SW480 (cell line): ENCODE data around the gene LDLRAD4.

Experiments
- DNase-seq: peaks from one replicate; pipeline ENCODE4 v3.0.0-alpha.2; 2016; ENCODE audit warnings: low spot score

The LDLRAD4 gene

GRCh38 chr18:13617826-13618515 is 399.4 kb downstream of the LDLRAD4 start:
- no peak for DNase-seq

DNA sequence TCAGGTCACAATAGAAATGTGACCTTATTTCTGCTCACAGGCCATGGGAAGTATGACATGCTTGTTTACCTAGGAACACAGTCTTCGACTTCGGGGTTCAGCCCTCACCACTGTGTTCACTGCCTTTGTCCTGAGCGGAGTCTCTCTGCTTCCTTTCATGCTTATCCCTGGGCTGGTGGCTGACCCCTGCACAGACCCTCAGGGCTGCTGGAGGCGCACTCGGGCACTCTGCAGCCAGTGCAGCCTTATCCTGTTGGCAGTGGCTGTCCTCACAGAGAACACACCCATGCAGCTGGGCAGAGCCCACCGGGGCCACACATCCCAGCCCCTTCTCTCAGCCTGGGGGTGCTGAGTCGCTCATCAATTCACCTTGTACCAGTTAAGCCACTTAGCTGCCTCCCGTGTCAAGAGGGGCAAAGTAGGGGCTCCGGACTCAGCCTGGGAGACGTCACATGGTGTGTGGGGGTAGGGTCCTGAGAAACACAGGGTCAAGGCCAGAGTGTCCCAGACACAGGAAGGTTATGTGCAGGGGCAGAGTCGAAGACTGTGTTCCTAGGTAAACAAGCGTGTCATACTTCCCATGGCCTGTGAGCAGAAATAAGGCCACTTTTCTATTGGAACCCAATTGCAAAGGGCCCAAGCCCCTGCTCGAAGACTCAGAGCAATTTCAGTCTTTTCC is 400.3 kb downstream of the LDLRAD4 start:
- DNase-seq = no peak

GRCh38 chr18:13619505-13620205 is 401.1 kb downstream of the LDLRAD4 start:
- DNase-seq = no peak

DNA sequence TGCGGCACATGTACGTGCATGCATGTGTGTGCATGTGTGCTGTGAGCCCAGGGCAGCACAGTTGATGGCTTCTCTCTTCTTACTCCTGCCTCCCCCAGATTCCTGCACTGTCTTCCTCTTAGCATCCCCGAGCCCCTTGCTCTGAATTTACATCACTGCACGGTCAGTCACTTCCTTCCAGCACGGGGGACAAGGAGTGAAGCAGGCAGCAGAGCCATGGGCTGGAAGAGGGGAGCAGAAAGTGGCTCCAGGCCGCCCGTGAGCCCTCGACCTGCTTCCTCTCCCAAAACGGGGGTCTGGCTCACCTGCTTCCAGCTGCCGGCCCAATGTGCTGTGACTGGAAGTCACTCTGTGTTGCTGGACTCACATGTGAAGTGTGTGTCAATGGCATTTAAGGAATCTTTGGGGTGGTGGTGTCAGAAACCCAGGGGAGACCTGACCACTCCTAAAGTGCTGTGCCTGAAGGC is 401.7 kb downstream of the LDLRAD4 start:
- no peak for DNase-seq

DNA sequence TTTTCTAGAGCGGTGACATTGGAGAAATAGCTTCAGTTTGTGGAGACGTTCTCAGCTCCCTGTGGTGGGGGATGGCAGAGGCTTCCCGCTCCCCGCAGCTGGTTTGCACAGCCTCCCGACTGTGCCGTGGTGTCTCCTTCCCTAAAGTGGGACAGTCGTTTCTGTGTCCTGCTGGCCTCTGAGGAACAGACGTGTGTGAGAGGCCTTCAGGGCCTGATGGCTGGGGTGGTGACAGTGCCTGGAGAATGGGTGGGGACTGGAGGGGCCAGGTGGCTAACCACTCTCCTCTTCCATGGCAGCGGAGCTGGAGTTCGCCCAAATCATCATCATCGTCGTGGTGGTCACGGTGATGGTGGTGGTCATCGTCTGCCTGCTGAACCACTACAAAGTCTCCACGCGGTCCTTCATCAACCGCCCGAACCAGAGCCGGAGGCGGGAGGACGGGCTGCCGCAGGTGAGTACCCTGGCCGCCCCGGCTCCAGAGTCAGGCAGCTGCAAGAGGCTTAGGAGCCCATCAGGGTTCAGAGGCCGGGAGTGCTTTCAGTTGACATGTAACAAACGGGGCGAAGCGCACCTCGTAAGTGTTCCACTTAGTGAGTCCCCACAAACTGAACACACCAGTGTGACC is 402.4 kb downstream of the LDLRAD4 start:
- DNase-seq = no peak

DNA sequence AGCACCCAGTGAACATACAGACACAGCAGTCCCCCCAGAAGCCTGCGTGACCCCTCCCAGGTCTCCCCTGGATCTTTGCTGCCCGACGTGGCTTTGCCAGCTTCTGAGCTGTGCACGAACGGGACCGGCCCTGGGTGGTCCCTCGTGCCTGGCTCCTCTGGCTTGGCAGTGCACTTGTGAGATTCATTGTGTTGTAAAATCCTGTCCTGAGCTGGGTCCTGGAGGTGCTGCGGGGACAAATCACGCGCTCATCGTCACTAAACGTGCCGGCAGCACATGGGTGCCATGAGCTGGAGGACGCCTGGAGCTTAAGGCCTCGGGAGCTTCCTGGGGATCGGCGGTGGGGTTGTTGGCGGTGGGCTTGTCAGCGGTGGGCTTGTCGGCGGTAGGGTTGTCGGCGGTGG is 402.9 kb downstream of the LDLRAD4 start:
- no peak for DNase-seq

GRCh38 chr18:13621886-13622619 is 403.5 kb downstream of the LDLRAD4 start:
- DNase-seq = no peak

DNA sequence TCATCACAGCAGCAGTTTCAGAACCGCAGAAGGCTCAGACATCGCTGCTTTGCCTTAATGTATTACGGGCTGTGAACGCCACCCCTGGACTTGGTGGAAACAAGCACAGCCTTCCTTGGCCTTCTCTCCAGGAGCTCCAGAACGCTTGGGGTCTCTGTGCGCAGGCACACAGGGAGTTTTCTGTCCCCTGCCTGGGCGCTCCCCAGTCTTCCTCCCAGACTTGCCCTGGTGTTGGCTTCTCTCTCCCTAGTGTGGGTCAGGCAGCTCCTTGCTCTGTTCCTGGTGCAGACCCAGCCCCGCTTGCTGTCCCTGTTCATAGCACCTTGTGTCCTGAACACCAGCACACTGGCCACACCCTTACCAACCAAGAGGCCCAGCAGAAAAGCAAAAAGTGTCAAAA is 404.2 kb downstream of the LDLRAD4 start:
- DNase-seq = no peak

GRCh38 chr18:13623348-13623747 is 404.8 kb downstream of the LDLRAD4 start:
- no peak for DNase-seq

DNA sequence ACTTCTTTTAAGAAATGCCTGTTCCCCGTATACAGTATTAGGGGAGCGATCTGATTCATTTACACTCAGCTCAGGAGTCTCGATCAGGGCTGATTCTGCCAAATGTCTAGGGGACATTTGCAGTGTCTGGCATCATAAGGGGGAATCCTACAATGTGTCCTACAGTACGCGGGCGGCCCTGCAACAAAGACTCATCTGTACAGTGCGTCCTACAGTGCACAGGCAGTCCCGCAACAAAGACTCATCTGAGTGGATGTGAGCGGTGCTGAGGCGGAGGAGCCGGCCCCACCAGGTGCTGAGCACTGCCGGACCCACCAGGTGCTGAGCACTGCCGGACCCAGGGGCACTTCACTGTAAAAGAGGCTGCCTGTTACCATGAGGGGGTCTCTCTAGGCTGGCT is 405.3 kb downstream of the LDLRAD4 start:
- no peak for DNase-seq

GRCh38 chr18:13624563-13625237 is 406.1 kb downstream of the LDLRAD4 start:
- no peak for DNase-seq

- no peak for DNase-seq
Measured at GRCh38 chr18:13625355-13625754, 406.8 kb downstream of the LDLRAD4 start.

GRCh38 chr18:13625843-13626543 is 407.4 kb downstream of the LDLRAD4 start:
- DNase-seq = no peak

GRCh38 chr18:13626544-13626908 is 408.0 kb downstream of the LDLRAD4 start:
- DNase-seq = no peak

DNA sequence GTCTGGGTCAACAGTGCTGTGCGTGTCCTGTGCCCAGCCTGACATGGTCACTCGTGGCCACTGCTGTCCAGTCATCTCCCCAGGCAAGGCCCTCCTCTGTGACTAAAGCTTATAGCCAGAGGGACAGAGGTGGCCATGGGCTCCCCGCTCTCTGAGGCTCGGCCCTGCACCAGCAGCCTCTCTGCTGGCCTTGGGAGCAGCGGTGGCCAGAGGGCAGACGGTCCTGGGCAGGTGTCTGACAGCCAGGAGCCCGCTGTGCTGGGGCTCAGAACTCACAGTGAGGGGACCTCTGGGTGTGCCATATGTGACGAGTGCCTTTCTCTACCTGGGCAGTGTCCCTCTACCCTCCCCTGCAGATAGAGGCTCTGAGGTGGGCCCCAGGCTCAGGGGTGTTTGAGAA is 409.1 kb downstream of the LDLRAD4 start:
- no peak for DNase-seq

DNA sequence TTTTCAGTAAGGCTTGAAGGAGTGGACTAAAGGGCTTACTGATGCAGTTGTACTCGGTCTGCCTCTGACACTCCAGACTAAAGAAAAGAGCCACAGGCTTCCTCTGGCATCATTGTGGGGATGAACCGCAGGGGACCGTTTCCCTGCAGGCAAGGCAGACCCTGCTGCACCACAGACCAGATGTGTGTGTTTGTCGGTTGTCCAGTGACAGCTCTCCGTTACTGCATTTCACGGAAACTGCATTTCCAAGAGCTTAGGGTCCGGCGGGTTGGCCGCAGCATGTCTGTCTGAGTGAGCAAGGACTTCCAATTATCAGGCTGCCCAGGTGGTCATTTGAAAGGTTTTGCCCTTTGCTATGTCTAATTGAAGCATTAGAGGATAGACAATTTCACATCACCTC is 409.7 kb downstream of the LDLRAD4 start:
- no peak for DNase-seq

DNA sequence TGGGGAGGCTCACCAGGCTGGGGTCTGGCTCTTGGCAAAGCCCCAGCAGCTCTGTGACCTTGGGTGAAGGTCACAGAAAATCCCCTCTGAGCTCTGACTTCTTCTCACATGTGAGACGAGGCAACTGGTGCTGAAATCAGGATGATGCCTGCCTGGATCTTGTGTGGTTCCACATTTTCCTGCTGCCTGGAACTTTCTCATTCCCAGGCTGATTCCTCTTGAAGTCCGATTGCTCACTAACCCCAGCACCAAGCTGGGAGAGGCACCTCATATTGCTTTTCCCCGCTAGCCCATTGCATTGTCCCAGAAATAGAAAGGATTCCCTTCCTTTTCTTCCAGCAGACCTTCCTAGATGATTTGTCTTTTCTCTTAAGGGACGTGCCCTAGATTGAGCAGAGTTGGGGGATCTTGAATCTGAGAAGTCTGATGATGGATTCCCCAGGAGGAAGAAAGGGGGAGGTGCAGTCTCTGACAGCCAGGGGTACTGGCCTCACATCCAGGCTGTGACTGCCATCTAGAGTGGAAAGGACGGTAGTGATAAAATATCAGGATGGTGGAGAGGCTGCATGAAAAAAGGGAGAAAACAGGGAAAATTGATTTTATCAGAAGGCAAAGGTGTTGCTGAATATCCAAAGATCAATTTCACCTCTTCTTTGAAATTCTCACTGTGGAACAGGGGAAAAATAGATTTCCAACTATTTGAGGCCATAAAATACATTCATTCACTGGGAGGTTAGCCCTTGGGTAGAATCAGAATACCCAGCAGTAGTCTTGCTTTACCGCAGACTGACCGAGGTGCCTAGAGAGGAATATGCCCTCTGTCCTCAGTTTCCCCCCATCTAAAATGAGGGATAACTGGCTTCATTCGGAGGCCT is 411.5 kb downstream of the LDLRAD4 start:
- DNase-seq = peak; percentile 47

GRCh38 chr18:13630716-13631268 is 412.2 kb downstream of the LDLRAD4 start:
- DNase-seq = no peak

- no peak for DNase-seq
Measured at GRCh38 chr18:13633700-13634099, 415.1 kb downstream of the LDLRAD4 start.
